HepG2 (cell line): ENCODE measurements around the gene LMNA. TPM values are rescaled to one million over a fixed set of nuclear protein-coding genes. Genes with fewer than 3 reads are reported as not detected.
A peak's percentile ranks its signal among the peaks of the same experiment; 100 is the strongest.

Source experiments
- NAIF1 ChIP-seq: sonication (generic); formaldehyde crosslinking; IDR thresholded peaks from 2 replicates; pipeline ENCODE4 v1.5.0; 2020; ENCODE audit warnings: mild to moderate bottlenecking, missing genetic modification reagents, borderline replicate concordance
- NFKB2 ChIP-seq: sonication (generic); formaldehyde crosslinking; IDR thresholded peaks from 2 replicates; pipeline ENCODE4 v1.4.0; 2020; ENCODE audit warnings: missing genetic modification reagents, borderline replicate concordance
- RELA ChIP-seq: sonication (generic); formaldehyde crosslinking; IDR thresholded peaks from 2 replicates; pipeline ENCODE4 v1.4.0; 2020; ENCODE audit warnings: missing genetic modification reagents
- RFX3 ChIP-seq: IDR thresholded peaks from 2 replicates; pipeline ENCODE4 v1.6.1; 2016; ENCODE audit warnings: missing biosample characterization, missing genetic modification reagents
- THYN1 ChIP-seq: sonication (generic); formaldehyde crosslinking; IDR thresholded peaks from 2 replicates; pipeline ENCODE4 v1.8.1; 2023; ENCODE audit warnings: low read depth, mild to moderate bottlenecking, moderate library complexity, missing genetic modification reagents, borderline replicate concordance
- ZNF264 ChIP-seq: sonication (generic); formaldehyde crosslinking; IDR thresholded peaks from 2 replicates; pipeline ENCODE4 v1.4.0; 2020; ENCODE audit warnings: missing genetic modification reagents
- ZNF564 ChIP-seq: sonication (generic); formaldehyde crosslinking; IDR thresholded peaks from 2 replicates; pipeline ENCODE4 v1.8.1; 2023; ENCODE audit warnings: mild to moderate bottlenecking, missing genetic modification reagents
- ZNF678 ChIP-seq: sonication (generic); formaldehyde crosslinking; IDR thresholded peaks from 2 replicates; pipeline ENCODE4 v1.4.0; 2020; ENCODE audit warnings: mild to moderate bottlenecking, missing genetic modification reagents
- ZNF724P ChIP-seq: sonication (generic); formaldehyde crosslinking; IDR thresholded peaks from 2 replicates; pipeline ENCODE4 v1.8.0; 2022; ENCODE audit warnings: missing genetic modification reagents, borderline replicate concordance
- polyA plus RNA-seq, 8 experiments: library from polyadenylated mRNA; depleted of rRNA in 3 of 8; stranded (reverse) in 7 of 8; unstranded in 1 of 8; fragments of >200 nt; fragmentation: Illumina TruSeq in 4 of 8; extraction: Trizol in 4 of 8; gene quantifications; 2 replicates each; pipeline versions ENCODE4 v1.2.1 to v1.2.3, GENCODE V29; 2011 to 2016; ENCODE audit warnings: low read depth in 4 of 8, missing spikeins in 1 of 8, mixed read lengths in 1 of 8; ENCODE audit not compliant: insufficient read depth in 1 of 8
- total RNA-seq, 5 experiments: library from RNA; depleted of rRNA; stranded (reverse); fragments of >200 nt; fragmentation: Illumina TruSeq; extraction: Trizol; gene quantifications; 2 replicates each; pipeline ENCODE4 v1.2.3, GENCODE V29; 2016; ENCODE audit warnings: low read depth in 1 of 5
- TF ChIP-seq, protein P1 (sequence below): sonication (generic); formaldehyde crosslinking; IDR thresholded peaks from 2 replicates; pipeline ENCODE4 v1.4.0; 2020; ENCODE audit warnings: missing genetic modification reagents
- TF ChIP-seq, protein P2 (sequence below): sonication (generic); formaldehyde crosslinking; IDR thresholded peaks from 2 replicates; pipeline ENCODE4 v1.8.1; 2023; ENCODE audit warnings: mild to moderate bottlenecking, missing genetic modification reagents
- TF ChIP-seq, protein P3 (sequence below): sonication (generic); formaldehyde crosslinking; IDR thresholded peaks from 2 replicates; pipeline ENCODE4 v1.4.0; 2020; ENCODE audit warnings: low read depth, missing genetic modification reagents
- TF ChIP-seq, protein P4 (sequence below): sonication (generic); formaldehyde crosslinking; IDR thresholded peaks from 2 replicates; pipeline ENCODE4 v1.5.0; 2020; ENCODE audit warnings: missing genetic modification reagents

The LMNA gene
- total and polyA plus RNA-seq, 2 of the 13 experiments (the other 11 are each of a cell fraction or from before 2014, with no cell fraction given): 107 to 225 TPM

DNA sequence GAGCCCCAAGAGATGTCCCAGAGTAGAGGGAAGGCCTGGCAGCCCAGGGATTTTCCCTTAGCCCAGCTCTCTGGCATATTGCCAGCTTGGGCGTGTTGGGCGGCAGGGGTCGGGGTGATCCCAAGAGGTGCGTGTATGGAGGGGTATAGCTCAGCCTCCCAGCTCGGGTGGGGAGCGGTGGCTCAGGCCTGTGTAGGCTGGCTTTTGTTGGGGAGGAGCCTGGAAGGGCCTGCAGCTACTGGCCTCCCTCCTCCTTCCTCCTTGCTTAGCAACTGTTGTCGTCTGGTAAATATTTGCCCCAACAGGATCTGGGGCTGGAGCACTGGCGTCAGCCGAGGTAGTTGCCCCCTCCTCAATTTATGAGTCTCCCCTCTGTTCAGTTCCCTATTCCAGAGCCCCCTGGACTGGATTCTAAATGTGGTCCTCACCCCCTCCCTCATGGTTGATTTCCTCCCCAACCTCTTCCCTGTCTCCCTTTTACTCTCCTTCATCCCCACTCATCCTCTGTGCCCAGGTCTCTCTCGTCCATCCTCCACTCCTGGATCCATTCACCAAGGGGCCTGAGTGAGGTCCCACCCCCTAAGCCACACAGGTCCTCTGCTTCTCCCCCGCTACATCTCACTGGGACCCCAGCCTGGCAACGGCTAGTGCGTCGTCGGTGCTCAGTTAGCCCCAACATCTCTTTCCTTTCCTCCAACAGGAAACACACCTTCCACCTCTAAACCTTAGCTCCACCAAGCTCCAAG lies 10.3 kb upstream of the LMNA start (continued):
- TF ChIP-seq, protein P1, sequence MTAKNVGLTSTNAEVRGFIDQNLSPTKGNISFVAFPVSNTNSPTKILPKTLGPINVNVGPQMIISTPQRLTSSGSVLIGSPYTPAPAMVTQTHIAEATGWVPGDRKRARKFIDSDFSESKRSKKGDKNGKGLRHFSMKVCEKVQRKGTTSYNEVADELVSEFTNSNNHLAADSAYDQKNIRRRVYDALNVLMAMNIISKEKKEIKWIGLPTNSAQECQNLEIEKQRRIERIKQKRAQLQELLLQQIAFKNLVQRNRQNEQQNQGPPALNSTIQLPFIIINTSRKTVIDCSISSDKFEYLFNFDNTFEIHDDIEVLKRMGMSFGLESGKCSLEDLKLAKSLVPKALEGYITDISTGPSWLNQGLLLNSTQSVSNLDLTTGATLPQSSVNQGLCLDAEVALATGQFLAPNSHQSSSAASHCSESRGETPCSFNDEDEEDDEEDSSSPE (CRISPR knock-in tag): no peak
- TF ChIP-seq RELA (CRISPR knock-in tag) (no peak), ZNF564 (CRISPR knock-in tag) (0 out of 2 replicates have a peak, but pooled peaks have one; percentile 21), ZNF678 (CRISPR knock-in tag) (no peak), ZNF264 (CRISPR knock-in tag) (no peak), ZNF724P (no peak), THYN1 (no peak), NAIF1 (CRISPR knock-in tag) (no peak), NFKB2 (CRISPR knock-in tag) (no peak), RFX3 (peak; percentile 22; the same call in 1 of the 2 replicates)
- TF ChIP-seq, protein P2, sequence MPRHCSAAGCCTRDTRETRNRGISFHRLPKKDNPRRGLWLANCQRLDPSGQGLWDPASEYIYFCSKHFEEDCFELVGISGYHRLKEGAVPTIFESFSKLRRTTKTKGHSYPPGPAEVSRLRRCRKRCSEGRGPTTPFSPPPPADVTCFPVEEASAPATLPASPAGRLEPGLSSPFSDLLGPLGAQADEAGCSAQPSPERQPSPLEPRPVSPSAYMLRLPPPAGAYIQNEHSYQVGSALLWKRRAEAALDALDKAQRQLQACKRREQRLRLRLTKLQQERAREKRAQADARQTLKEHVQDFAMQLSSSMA: 0 out of 2 replicates have a peak, but pooled peaks have one; percentile 59
- TF ChIP-seq, protein P3, sequence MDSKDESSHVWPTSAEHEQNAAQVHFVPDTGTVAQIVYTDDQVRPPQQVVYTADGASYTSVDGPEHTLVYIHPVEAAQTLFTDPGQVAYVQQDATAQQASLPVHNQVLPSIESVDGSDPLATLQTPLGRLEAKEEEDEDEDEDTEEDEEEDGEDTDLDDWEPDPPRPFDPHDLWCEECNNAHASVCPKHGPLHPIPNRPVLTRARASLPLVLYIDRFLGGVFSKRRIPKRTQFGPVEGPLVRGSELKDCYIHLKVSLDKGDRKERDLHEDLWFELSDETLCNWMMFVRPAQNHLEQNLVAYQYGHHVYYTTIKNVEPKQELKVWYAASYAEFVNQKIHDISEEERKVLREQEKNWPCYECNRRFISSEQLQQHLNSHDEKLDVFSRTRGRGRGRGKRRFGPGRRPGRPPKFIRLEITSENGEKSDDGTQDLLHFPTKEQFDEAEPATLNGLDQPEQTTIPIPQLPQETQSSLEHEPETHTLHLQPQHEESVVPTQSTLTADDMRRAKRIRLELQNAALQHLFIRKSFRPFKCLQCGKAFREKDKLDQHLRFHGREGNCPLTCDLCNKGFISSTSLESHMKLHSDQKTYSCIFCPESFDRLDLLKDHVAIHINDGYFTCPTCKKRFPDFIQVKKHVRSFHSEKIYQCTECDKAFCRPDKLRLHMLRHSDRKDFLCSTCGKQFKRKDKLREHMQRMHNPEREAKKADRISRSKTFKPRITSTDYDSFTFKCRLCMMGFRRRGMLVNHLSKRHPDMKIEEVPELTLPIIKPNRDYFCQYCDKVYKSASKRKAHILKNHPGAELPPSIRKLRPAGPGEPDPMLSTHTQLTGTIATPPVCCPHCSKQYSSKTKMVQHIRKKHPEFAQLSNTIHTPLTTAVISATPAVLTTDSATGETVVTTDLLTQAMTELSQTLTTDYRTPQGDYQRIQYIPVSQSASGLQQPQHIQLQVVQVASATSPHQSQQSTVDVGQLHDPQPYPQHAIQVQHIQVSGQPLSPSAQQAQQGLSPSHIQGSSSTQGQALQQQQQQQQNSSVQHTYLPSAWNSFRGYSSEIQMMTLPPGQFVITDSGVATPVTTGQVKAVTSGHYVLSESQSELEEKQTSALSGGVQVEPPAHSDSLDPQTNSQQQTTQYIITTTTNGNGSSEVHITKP (CRISPR knock-in tag): peak; percentile 53; the same call in 1 of the 2 replicates
- TF ChIP-seq, protein P4, sequence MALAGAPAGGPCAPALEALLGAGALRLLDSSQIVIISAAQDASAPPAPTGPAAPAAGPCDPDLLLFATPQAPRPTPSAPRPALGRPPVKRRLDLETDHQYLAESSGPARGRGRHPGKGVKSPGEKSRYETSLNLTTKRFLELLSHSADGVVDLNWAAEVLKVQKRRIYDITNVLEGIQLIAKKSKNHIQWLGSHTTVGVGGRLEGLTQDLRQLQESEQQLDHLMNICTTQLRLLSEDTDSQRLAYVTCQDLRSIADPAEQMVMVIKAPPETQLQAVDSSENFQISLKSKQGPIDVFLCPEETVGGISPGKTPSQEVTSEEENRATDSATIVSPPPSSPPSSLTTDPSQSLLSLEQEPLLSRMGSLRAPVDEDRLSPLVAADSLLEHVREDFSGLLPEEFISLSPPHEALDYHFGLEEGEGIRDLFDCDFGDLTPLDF (CRISPR knock-in tag): no peak
